Smooth muscle cell (in vitro differentiated cells): Measurements from ENCODE around the gene LRIG1. TPM values are rescaled to one million over a fixed set of nuclear protein-coding genes. Genes with fewer than 3 reads are reported as not detected.

Source experiments
- DNase-seq: peaks from one replicate; lab custom pipeline; 2025; ENCODE audit not compliant: unreplicated experiment; lab: John Stamatoyannopoulos, UW
- H2AFZ ChIP-seq: fragments of 200-600 bp; sonication (generic); 2 replicates; pipeline ENCODE4 v1.6.0; 2016; ENCODE audit warnings: antibody characterized with exemption, low read depth, mild to moderate bottlenecking
- H3F3A ChIP-seq: fragments of 200-600 bp; sonication (generic); 2 replicates; pipeline ENCODE4 v1.6.0; 2017; ENCODE audit warnings: antibody characterized with exemption, low read depth
- H3K27ac ChIP-seq: fragments of 200-600 bp; sonication (generic); 2 replicates; pipeline ENCODE4 v1.5.1; 2016; ENCODE audit warnings: low read depth, mild to moderate bottlenecking
- H3K27me3 ChIP-seq: fragments of 200-600 bp; sonication (generic); 2 replicates; pipeline ENCODE4 v1.6.1; 2016; ENCODE audit warnings: low read depth, mild to moderate bottlenecking
- H3K36me3 ChIP-seq: fragments of 200-600 bp; sonication (generic); 2 replicates; pipeline ENCODE4 v1.5.1; 2016; ENCODE audit warnings: low read depth
- H3K4me1 ChIP-seq: fragments of 200-600 bp; sonication (generic); 2 replicates; pipeline ENCODE4 v1.5.1; 2016; ENCODE audit warnings: low read depth
- H3K4me2 ChIP-seq: fragments of 200-600 bp; sonication (generic); 2 replicates; pipeline ENCODE4 v1.6.0; 2016; ENCODE audit warnings: mild to moderate bottlenecking
- H3K4me3 ChIP-seq: fragments of 200-600 bp; sonication (generic); 2 replicates; pipeline ENCODE4 v1.5.1; 2016; ENCODE audit warnings: mild to moderate bottlenecking
- H3K79me2 ChIP-seq: fragments of 200-600 bp; sonication (generic); 2 replicates; pipeline ENCODE4 v1.6.0; 2016; ENCODE audit warnings: low read depth, mild to moderate bottlenecking
- H3K9ac ChIP-seq: fragments of 200-600 bp; sonication (generic); 2 replicates; pipeline ENCODE4 v1.6.0; 2016; ENCODE audit warnings: low read depth
- H3K9me3 ChIP-seq: fragments of 200-600 bp; sonication (generic); replicated peaks from 2 replicates; pipeline ENCODE4 v1.5.1; 2016; ENCODE audit warnings: low read depth
- H4K20me1 ChIP-seq: fragments of 200-600 bp; sonication (generic); 2 replicates; pipeline ENCODE4 v1.6.0; 2016; ENCODE audit warnings: low read depth
- CTCF ChIP-seq: fragments of 200-600 bp; sonication (generic); IDR thresholded peaks from 2 replicates; pipeline ENCODE4 v1.5.1; 2017; ENCODE audit warnings: borderline replicate concordance, mild to moderate bottlenecking, antibody characterized with exemption; ENCODE audit not compliant: insufficient read depth, poor library complexity, severe bottlenecking
- WGBS: methylation state at CpG from one replicate; pipeline ENCODE4 v1.1.7; 2016; ENCODE audit warnings: low lambda C conversion rate; 5-methylcytosine and 5-hydroxymethylcytosine counted together
- polyA plus RNA-seq: library from polyadenylated mRNA; unstranded; fragments of >200 nt; fragmentation: Nextera tagmentation; extraction: Ambion mirVana; gene quantifications from 2 replicates; pipeline ENCODE4 v1.2.1, GENCODE V29; 2016
- total RNA-seq: library from RNA; depleted of rRNA; stranded (reverse); fragments of >200 nt; gene quantifications from 2 replicates; pipeline ENCODE4 v1.2.3, GENCODE V29; 2014

Gene LRIG1
- total and polyA plus RNA-seq, 2 experiments from 2014 or later = 26.5 to 31.3 TPM

GRCh38 chr3:66409771-66410754 lies 90.8 kb downstream of the LRIG1 start:
- Histone ChIP-seq H3K9ac (no peak overlapping the region), H2AFZ (no peak overlapping the region), H3K79me2 (no peaks in the 10 kb centered on the region), H3K36me3 (no peaks in the 10 kb centered on the region), H3K4me3 (no peak overlapping the region), H3K4me1 (peaks cover 4% of the 10 kb centered on the region), H3K27me3 (no peaks in the 10 kb centered on the region), H4K20me1 (no peaks in the 10 kb centered on the region), H3K27ac (no peak overlapping the region), H3K4me2 (no peak overlapping the region), H3K9me3 (no peaks in the 10 kb centered on the region), H3F3A (peaks cover 10% of the 10 kb centered on the region)
- no peak for DNase-seq
- WGBS = 96% methylated on average over 24 of the region's 24 CpGs
- TF ChIP-seq CTCF = no peak

- Histone ChIP-seq H3F3A (peaks cover 7% of the 10 kb centered on the region), H3K4me1 (peaks cover 14% of the 10 kb centered on the region), H3K27me3 (no peaks in the 10 kb centered on the region), H3K4me2 (no peak overlapping the region), H3K27ac (no peak overlapping the region), H2AFZ (no peak overlapping the region), H4K20me1 (no peaks in the 10 kb centered on the region), H3K9me3 (no peaks in the 10 kb centered on the region), H3K4me3 (no peak overlapping the region), H3K36me3 (no peaks in the 10 kb centered on the region), H3K79me2 (peaks cover 5% of the 10 kb centered on the region), H3K9ac (no peak overlapping the region)
- DNase-seq = peak; percentile 29
- TF ChIP-seq CTCF = peak; percentile 85
- 64% methylated on average over 14 of the region's 14 CpGs for WGBS
Measured at GRCh38 chr3:66407611-66408218, 93.1 kb downstream of the LRIG1 start.

GRCh38 chr3:66406831-66407610 lies 93.8 kb downstream of the LRIG1 start:
- no peaks in the 10 kb centered on the region for H3K36me3 ChIP-seq
- no peaks in the 10 kb centered on the region for H3K9me3 ChIP-seq
- H3K4me3 ChIP-seq = no peak overlapping the region
- H3K79me2 ChIP-seq = peaks cover 5% of the 10 kb centered on the region
- H4K20me1 ChIP-seq = no peaks in the 10 kb centered on the region
- peaks cover 19% of the 10 kb centered on the region for H3K4me1 ChIP-seq
- no peak for TF ChIP-seq CTCF
- H2AFZ ChIP-seq = no peak overlapping the region
- no peaks in the 10 kb centered on the region for H3K27me3 ChIP-seq
- DNase-seq = no peak
- H3K9ac ChIP-seq = no peak overlapping the region
- no peak overlapping the region for H3K27ac ChIP-seq
- WGBS = 91% methylated on average over 17 of the region's 17 CpGs
- peaks cover 7% of the 10 kb centered on the region for H3F3A ChIP-seq
- no peak overlapping the region for H3K4me2 ChIP-seq
